A673 (cell line): ENCODE measurements around the gene TRAPPC14.

Experiments
- EZH2 ChIP-seq: fragments of 200-600 bp; sonication (generic); IDR thresholded peaks from 2 replicates; pipeline ENCODE4 v1.6.1; 2017; ENCODE audit warnings: borderline replicate concordance, low read depth, mild to moderate bottlenecking, mixed read lengths, antibody characterized with exemption, low read length; ENCODE audit not compliant: poor library complexity, severe bottlenecking
- TF ChIP-seq, protein P1 (sequence below): fragments of 300-800, 200-600 bp; sonication (generic); conservative IDR thresholded peaks from 2 replicates; pipeline ENCODE4 v1.5.1; 2017; ENCODE audit warnings: low read depth, mild to moderate bottlenecking, antibody characterized with exemption, low read length, moderate library complexity, mixed read lengths

GRCh38 chr7:100154651-100155491, 3.7 kb downstream of the TRAPPC14 start:
- TF ChIP-seq, protein P1, sequence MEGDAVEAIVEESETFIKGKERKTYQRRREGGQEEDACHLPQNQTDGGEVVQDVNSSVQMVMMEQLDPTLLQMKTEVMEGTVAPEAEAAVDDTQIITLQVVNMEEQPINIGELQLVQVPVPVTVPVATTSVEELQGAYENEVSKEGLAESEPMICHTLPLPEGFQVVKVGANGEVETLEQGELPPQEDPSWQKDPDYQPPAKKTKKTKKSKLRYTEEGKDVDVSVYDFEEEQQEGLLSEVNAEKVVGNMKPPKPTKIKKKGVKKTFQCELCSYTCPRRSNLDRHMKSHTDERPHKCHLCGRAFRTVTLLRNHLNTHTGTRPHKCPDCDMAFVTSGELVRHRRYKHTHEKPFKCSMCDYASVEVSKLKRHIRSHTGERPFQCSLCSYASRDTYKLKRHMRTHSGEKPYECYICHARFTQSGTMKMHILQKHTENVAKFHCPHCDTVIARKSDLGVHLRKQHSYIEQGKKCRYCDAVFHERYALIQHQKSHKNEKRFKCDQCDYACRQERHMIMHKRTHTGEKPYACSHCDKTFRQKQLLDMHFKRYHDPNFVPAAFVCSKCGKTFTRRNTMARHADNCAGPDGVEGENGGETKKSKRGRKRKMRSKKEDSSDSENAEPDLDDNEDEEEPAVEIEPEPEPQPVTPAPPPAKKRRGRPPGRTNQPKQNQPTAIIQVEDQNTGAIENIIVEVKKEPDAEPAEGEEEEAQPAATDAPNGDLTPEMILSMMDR, result no peak
- no peak for TF ChIP-seq EZH2
